SK-N-SH (cell line): Measurements from ENCODE around the gene ELMO3. TPM values are rescaled to one million over a fixed set of nuclear protein-coding genes. Genes with fewer than 3 reads are reported as not detected.

Experiments used
- CTCF ChIA-PET: fragments of 300-600, 350-600 bp; formaldehyde crosslinking; extraction: SDS; loops from one replicate; lab custom pipeline; 2021; lab: Yijun Ruan, JAX
- POLR2A ChIA-PET: fragments of 350-600 bp; sonication (Branson Sonifier 250); formaldehyde crosslinking; extraction: SDS; loops from one replicate; lab custom pipeline; 2020; ENCODE audit warnings: antibody characterized with exemption, inconsistent platforms; lab: Yijun Ruan, JAX
- DNase-seq: peaks from one replicate; pipeline ENCODE4 v3.0.0; 2012
- H2AFZ ChIP-seq: fragments of 200-600 bp; sonication (generic); 2 replicates; pipeline ENCODE4 v1.8.1; 2016; ENCODE audit warnings: antibody characterized with exemption, mild to moderate bottlenecking, low read depth
- H3F3A ChIP-seq: fragments of 200-600 bp; sonication (generic); replicated peaks from 2 replicates; pipeline ENCODE3; 2016; ENCODE audit warnings: antibody characterized with exemption, mild to moderate bottlenecking; ENCODE audit not compliant: insufficient read depth
- H3K27ac ChIP-seq, 2 experiments: fragments of 200-500 bp in 1 of 2; fragments of 200-600 bp in 1 of 2; sonication (Bioruptor generic) in 1 of 2; sonication (generic), shearing (Covaris generic) in 1 of 2; 2 replicates each; pipeline versions ENCODE4 v1.5.1 to v1.6.1; 2014 to 2016; ENCODE audit warnings: low read depth in 2 of 2, inconsistent platforms in 1 of 2, low read length in 1 of 2, mild to moderate bottlenecking in 1 of 2, mixed read lengths in 1 of 2
- H3K27me3 ChIP-seq: fragments of 200-600 bp; sonication (generic), shearing (Covaris generic); 2 replicates; pipeline ENCODE4 v1.6.1; 2016; ENCODE audit warnings: mixed run types; ENCODE audit not compliant: insufficient read depth
- H3K36me3 ChIP-seq, 2 experiments: fragments of 200-500 bp in 1 of 2; fragments of 200-600 bp in 1 of 2; sonication (Bioruptor generic) in 1 of 2; sonication (generic) in 1 of 2; replicated peaks in 1 of 2; 2 replicates each; pipeline versions ENCODE3 to v1.5.1; 2014 to 2016; ENCODE audit warnings: low read length in 1 of 2, mild to moderate bottlenecking in 1 of 2; ENCODE audit not compliant: insufficient read depth in 2 of 2, control insufficient read depth in 1 of 2
- H3K4me1 ChIP-seq, 2 experiments: fragments of 200-500 bp in 1 of 2; fragments of 200-600 bp in 1 of 2; sonication (Bioruptor generic) in 1 of 2; sonication (generic), shearing (Covaris generic) in 1 of 2; 2 replicates each; pipeline versions ENCODE4 v1.5.1 to v1.6.1; 2014 to 2016; ENCODE audit warnings: low read depth in 1 of 2, low read length in 1 of 2, mixed run types in 1 of 2; ENCODE audit not compliant: insufficient read depth in 2 of 2, control insufficient read depth in 1 of 2
- H3K4me2 ChIP-seq: fragments of 200-600 bp; sonication (generic), shearing (Covaris generic); 2 replicates; pipeline ENCODE4 v1.6.1; 2017; ENCODE audit warnings: mixed run types
- H3K4me3 ChIP-seq, 2 experiments: fragments of 200-500 bp in 1 of 2; fragments of 200-600 bp in 1 of 2; sonication (Bioruptor generic) in 1 of 2; sonication (generic), shearing (Covaris generic) in 1 of 2; 2 replicates each; pipeline versions ENCODE4 v1.5.1 to v1.8.1; 2014 to 2016; ENCODE audit warnings: low read depth in 2 of 2, inconsistent platforms in 1 of 2, low read length in 1 of 2, mild to moderate bottlenecking in 1 of 2, mixed read lengths in 1 of 2, moderate library complexity in 1 of 2
- H3K79me2 ChIP-seq: fragments of 200-600 bp; sonication (generic); 2 replicates; pipeline ENCODE4 v1.8.1; 2017; ENCODE audit warnings: mild to moderate bottlenecking; ENCODE audit not compliant: insufficient read depth
- H3K9ac ChIP-seq: fragments of 200-600 bp; sonication (generic); 2 replicates; pipeline ENCODE4 v1.6.1; 2017; ENCODE audit warnings: mixed run types
- H3K9me2 ChIP-seq: fragments of 200-600 bp; sonication (generic); 2 replicates; pipeline ENCODE4 v1.6.1; 2017; ENCODE audit warnings: mixed run types
- H3K9me3 ChIP-seq: fragments of 200-600 bp; sonication (generic); 2 replicates; pipeline ENCODE4 v1.6.1; 2017; ENCODE audit warnings: mixed run types, mild to moderate bottlenecking, moderate library complexity
- H4K20me1 ChIP-seq: fragments of 200-600 bp; sonication (generic); 2 replicates; pipeline ENCODE4 v1.6.1; 2017; ENCODE audit warnings: mild to moderate bottlenecking, mixed run types; ENCODE audit not compliant: insufficient read depth
- ELF1 ChIP-seq: IDR thresholded peaks from 2 replicates; pipeline ENCODE4 v1.4.0; 2012
- FOSL2 ChIP-seq: IDR thresholded peaks from 2 replicates; pipeline ENCODE4 v1.4.0; 2012; ENCODE audit warnings: low read depth, mild to moderate bottlenecking, moderate library complexity, borderline replicate concordance
- FOXJ3 ChIP-seq: sonication (generic); formaldehyde crosslinking; IDR thresholded peaks from 2 replicates; pipeline ENCODE4 v1.5.1; 2020; ENCODE audit warnings: mild to moderate bottlenecking, missing genetic modification reagents
- IRF3 ChIP-seq: fragments of 150-350 bp; IDR thresholded peaks from 2 replicates; pipeline ENCODE4 v1.6.1; 2016; ENCODE audit warnings: mild to moderate bottlenecking, low read depth, low read length
- JUND ChIP-seq: IDR thresholded peaks from 2 replicates; pipeline ENCODE4 v1.4.0; 2012
- MXI1 ChIP-seq: IDR thresholded peaks from 2 replicates; pipeline ENCODE4 v1.6.1; 2012; ENCODE audit warnings: mild to moderate bottlenecking, low read depth, low read length, improper control_type of control experiment
- PBX3 ChIP-seq: IDR thresholded peaks from 2 replicates; pipeline ENCODE4; 2012
- RAD21 ChIP-seq: IDR thresholded peaks from 2 replicates; pipeline ENCODE4 v1.6.1; 2012; ENCODE audit warnings: mild to moderate bottlenecking, low read length
- REST ChIP-seq: IDR thresholded peaks from 2 replicates; pipeline ENCODE4 v1.6.1; 2012; ENCODE audit warnings: mild to moderate bottlenecking, low read depth, low read length, moderate library complexity
- RXRA ChIP-seq: IDR thresholded peaks from 2 replicates; pipeline ENCODE4 v1.4.0; 2012; ENCODE audit warnings: low read depth, mild to moderate bottlenecking, borderline replicate concordance
- TAF1 ChIP-seq: IDR thresholded peaks from 2 replicates; pipeline ENCODE4 v1.6.1; 2012; ENCODE audit warnings: low read depth, mild to moderate bottlenecking, low read length, moderate library complexity, borderline replicate concordance
- TCF12 ChIP-seq: IDR thresholded peaks from 2 replicates; pipeline ENCODE4 v1.4.0; 2012
- TEAD4 ChIP-seq: IDR thresholded peaks from 2 replicates; pipeline ENCODE4 v1.4.0; 2012; ENCODE audit warnings: mild to moderate bottlenecking, borderline replicate concordance; ENCODE audit not compliant: insufficient read depth
- USF2 ChIP-seq: fragments of 150-350 bp; IDR thresholded peaks from 2 replicates; pipeline ENCODE4 v1.6.1; 2017; ENCODE audit warnings: antibody characterized with exemption, low read length, low read depth, borderline replicate concordance
- WGBS: methylation state at CpG from one replicate; pipeline ENCODE4 v1.1.6; 2017; ENCODE audit warnings: low lambda C conversion rate; 5-methylcytosine and 5-hydroxymethylcytosine counted together
- polyA plus RNA-seq, 3 experiments: library from polyadenylated mRNA; depleted of rRNA; stranded (reverse); fragments of >200 nt; gene quantifications; 2 replicates each; pipeline ENCODE4 v1.2.3, GENCODE V29; 2012

ELMO3 gene
- polyA plus RNA-seq, 1 of the 3 experiments (the other 2 are of a cell fraction): 2.3 TPM

- H3K4me3 ChIP-seq: no peak overlapping the region
- no peaks in the 10 kb centered on the region for H3K36me3 ChIP-seq
- no peaks in the 10 kb centered on the region for H4K20me1 ChIP-seq
- H3K79me2 ChIP-seq: peaks cover 3% of the 10 kb centered on the region; the same call in 1 of the 2 replicates
- H3K9ac ChIP-seq: no peak overlapping the region
- no peak overlapping the region for H3K27ac ChIP-seq
- ChIA-PET CTCF (interaction anchor here (0.6 to 2.3 kb wide), 6 partner anchors 11 to 557 kb away, joined by 3 to 13 read pairs (median 3); no protein-coding TSS in a partner anchor), POLR2A (no interaction called here)
- DNase-seq: no peak
- H3K9me3 ChIP-seq: no peaks in the 10 kb centered on the region
- no peaks in the 10 kb centered on the region for H3K27me3 ChIP-seq
- no peak for TF ChIP-seq TAF1
- no peak for TF ChIP-seq TEAD4
- no peak for TF ChIP-seq RXRA
- no peak for TF ChIP-seq JUND
- no peak for TF ChIP-seq REST
- TF ChIP-seq TCF12: no peak
- TF ChIP-seq FOSL2: no peak
- TF ChIP-seq FOXJ3: no peak
- TF ChIP-seq IRF3: no peak
- TF ChIP-seq MXI1: no peak
- no peak for TF ChIP-seq ELF1
- no peak for TF ChIP-seq RAD21
- TF ChIP-seq USF2: no peak
- TF ChIP-seq PBX3: no peak
- peaks cover 27% of the 10 kb centered on the region for H3F3A ChIP-seq
- WGBS: 92% methylated on average over 5 of the region's 5 CpGs
- H2AFZ ChIP-seq: no peak overlapping the region
- no peaks in the 10 kb centered on the region for H3K9me2 ChIP-seq
- H3K4me1 ChIP-seq: peaks cover 21 to 38% of the 10 kb centered on the region in 2 experiments; a peak in 2 of 4 replicates
- no peak overlapping the region for H3K4me2 ChIP-seq
Measured at GRCh38 chr16:67166598-67167168, 32.2 kb upstream of the ELMO3 start.
